HG02938 (cell line): ENCODE measurements around the gene FRMPD4.
A peak's percentile ranks its signal among the peaks of the same experiment; 100 is the strongest.
"Not testable (repeated sequence)": the region's sequence is repeated elsewhere in the genome, so short reads cannot be mapped to it uniquely, and the experiment has no call there.

ENCODE experiments used
- ATAC-seq: cut with Tn5 transposase; IDR thresholded peaks from one replicate; pipeline ENCODE4 v1.9.1; 2021; ENCODE audit warnings: mild to moderate bottlenecking, moderate library complexity; ENCODE audit not compliant: unreplicated experiment

FRMPD4 gene

DNA sequence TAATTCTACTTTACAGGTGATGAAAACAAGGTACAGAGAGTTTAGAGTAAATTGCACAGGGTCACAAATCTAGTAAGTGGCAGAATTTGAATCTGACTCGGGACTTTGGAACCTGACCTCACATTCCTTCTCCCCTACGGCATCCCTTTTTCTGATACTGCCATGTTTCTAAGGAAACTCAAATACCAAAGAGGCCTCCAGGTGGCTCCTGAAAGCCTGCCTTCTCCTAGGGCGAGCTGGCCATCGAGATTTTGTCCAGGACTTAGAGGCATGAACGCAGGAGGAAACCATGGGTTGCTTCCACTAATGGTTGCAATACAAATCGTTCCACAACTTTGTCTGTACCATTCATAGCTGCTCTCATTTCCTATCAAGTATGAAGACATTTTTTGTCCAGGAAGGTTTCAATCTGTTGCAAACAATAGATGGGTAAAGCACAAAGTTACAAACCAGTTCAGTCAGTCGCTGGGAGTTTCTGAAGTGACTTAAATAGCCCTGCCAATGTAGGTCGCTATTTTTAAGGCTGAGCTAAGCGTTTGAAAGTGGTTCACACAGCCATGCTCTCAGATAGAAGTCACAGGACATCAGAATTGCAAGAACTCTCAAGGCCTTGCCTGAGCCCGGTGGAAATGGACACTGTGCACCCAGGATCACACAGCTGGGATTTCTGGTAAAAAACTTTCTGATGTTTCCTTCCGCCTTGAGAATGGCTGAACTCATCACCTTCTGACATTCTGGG lies 356.3 kb downstream of the FRMPD4 start:
- no peak for ATAC-seq

DNA sequence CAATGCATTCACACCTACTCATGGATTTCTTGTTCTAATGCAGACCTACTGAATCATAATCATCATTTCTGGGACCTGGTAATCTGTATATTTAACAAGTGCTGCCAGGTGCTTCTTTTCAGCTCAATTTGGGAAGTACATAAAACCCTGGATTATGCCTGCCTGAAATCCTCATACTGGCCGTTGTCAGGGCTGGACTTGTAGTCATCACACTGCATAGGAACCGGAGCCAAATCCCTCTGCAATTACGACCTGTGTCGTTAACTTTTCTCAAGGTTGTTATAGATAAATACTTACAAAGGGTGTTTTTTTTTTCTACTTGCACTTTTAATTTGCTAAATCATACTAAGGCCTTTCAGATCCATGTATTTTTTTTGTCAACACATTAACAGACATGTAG lies 358.1 kb downstream of the FRMPD4 start:
- ATAC-seq = no peak

DNA sequence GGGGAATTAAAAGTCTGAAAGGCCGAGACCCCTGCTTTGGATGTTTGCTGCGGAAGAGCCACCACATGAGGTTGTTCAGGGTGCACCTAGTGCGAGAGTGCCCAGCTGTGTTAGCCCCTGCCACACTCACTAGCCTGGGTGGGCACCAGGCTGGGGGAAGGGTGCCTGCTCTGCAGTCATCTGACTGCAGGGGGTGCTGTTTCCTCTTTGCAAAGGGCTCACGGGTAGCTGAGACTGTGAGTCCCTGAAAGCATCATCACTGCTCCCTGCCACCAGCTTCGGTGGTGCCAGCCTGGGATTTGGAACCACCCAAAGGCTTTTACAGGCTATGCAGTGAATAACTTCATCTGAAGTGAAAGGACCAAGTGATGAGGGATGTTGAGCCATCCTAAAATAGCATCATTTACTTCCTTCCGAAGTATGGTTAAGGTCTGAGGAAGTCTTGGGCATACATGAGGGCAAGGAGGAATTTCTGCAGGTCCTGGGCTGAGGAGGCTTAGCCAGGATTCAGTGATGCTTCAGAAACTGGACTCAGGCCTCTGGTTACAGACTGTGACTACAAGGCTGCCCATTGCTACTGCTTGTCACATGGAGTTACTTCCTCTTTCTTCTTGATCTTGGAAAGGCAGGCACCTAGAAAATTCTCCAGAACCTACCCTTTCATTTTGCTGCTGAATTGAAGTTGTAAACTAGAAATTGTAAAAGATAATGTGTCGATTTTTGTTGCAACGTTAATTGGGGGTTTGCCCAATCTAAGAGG lies 359.7 kb downstream of the FRMPD4 start:
- ATAC-seq = no peak

DNA sequence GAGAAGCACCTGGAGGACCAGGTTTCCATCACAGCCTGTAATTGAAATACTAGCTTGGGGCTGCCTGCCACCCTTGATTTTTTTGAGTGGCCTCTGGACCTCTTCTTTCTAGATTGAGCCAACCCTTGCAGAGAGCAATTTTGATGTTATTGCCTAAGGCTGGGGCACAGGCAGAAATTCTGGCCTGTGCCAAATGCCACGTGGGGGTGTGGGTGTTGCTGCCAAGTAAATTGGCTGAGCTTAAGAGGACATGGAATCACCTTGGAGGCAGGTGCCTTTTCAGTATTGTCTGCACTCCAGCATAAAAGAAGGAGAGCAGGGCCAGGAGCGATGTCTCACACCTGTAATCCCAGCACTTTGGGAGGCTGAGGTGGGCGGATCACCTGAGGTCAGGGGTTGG lies 366.9 kb downstream of the FRMPD4 start:
- no peak for ATAC-seq

DNA sequence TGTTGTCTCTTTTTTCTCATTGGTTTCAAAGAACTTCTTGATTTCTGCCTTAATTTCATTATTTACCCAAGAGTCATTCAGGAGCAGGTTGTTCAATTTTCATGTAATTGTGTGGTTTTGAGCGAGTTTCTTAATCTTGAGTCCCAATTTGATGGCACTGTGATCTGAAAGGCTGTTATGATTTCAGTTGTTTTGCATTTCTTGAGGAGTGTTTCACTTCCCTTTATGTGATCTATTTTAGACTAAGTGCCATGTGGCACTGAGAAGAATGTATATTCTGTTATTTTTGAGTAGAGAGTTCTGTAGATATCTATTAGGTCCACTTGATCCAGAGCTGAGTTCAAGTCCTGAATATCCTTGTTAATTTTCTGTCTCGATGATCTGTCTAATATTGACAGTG lies 377.1 kb downstream of the FRMPD4 start:
- peak; percentile 83 for ATAC-seq

GRCh38 chrX:12526306-12526705 lies 388.0 kb downstream of the FRMPD4 start:
- no peak for ATAC-seq

DNA sequence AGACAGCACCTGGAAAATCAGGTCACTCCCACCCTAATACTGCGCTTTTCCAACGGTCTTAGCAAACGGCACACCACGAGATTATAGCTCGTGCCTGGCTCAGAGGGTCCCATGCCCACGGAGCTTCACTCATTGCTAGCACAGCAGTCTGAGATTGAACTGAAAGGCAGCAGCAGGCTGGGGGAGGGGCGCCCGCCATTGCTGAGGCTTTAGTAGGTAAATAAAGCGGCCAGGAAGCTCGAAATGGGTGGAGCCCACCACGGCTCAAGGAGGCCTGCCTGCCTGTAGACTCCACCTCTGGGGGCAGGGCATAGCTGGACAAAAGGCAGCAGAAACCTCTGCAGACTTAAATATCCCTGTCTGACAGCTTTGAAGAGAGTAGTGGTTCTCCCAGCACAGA lies 399.8 kb downstream of the FRMPD4 start:
- ATAC-seq = not testable (repeated sequence)

GRCh38 chrX:12542251-12542650 lies 404.0 kb downstream of the FRMPD4 start:
- not testable (repeated sequence) for ATAC-seq

DNA sequence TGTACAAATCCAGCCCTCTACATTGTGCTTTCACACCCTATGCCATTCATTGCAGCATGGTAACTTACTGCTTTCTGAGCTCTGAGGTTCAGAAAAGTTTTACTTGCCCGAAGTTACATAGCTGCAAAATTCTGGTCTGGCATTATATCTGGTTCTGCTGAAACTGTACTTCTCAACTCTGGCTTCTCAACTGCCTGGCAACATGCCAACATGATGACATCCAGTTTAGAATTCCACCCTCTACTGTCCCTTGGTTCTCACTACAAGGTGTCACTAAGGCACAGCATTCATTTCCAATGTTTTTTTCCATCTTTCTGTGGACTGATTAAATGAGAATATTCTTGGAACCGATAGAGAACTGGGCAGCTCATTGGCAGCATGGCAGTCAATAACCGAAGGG lies 410.1 kb downstream of the FRMPD4 start:
- no peak for ATAC-seq

GRCh38 chrX:12548746-12549145 lies 410.5 kb downstream of the FRMPD4 start:
- ATAC-seq = no peak

DNA sequence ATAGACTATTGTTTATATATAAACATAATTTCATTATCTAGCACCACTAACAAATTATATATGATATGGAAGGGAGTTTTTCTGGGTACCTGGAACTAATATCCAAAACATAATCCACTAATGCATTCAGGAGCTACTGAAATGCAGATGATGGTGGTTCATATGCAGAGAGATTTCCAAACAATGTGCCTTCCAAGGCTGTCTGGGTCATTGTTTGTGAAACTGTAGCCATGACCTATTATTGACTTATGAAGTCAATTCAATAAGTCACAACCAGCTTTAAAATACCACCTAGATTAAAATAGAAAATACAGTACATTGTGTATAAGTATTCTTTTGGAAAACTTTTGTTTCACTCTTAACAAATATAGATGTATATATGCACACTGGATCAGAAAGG lies 415.9 kb downstream of the FRMPD4 start:
- ATAC-seq = no peak

GRCh38 chrX:12563121-12563520 lies 424.8 kb downstream of the FRMPD4 start:
- ATAC-seq = no peak

DNA sequence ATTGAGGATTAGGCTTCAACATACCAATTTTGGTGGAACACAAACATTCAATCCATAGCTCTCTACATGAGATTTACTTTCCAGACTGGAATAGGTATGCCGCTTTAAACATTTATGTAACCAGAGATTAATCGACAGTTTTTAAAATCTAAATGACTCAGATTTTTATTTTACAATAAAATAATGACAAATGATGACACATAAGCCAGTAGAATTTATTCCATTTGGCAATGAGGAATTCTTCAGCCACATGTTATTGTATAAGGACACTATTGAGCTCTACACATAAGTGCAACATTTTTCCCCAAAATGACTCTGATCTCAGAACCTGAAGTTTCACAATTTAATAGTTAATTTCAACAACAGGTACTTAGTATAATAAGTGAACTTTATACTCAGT lies 425.9 kb downstream of the FRMPD4 start:
- no peak for ATAC-seq

DNA sequence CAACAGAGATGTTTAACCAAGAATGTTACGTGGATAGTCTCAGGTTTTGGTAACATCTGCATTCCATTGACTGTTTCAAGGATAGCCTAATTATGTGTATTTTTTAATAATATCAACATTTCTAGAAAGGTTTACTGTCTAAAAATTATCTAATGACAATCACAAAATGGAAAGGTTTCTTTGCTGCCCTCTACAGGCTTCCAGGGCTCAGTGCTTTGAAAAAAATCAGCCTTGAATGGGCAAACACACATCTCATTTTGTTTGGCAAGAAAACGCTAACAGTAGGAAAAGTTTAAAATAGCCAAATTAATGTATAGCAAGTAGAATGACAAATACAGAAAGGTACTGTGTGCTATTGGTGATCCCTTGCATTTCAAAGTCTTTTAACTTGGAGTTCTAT lies 429.6 kb downstream of the FRMPD4 start:
- no peak for ATAC-seq

DNA sequence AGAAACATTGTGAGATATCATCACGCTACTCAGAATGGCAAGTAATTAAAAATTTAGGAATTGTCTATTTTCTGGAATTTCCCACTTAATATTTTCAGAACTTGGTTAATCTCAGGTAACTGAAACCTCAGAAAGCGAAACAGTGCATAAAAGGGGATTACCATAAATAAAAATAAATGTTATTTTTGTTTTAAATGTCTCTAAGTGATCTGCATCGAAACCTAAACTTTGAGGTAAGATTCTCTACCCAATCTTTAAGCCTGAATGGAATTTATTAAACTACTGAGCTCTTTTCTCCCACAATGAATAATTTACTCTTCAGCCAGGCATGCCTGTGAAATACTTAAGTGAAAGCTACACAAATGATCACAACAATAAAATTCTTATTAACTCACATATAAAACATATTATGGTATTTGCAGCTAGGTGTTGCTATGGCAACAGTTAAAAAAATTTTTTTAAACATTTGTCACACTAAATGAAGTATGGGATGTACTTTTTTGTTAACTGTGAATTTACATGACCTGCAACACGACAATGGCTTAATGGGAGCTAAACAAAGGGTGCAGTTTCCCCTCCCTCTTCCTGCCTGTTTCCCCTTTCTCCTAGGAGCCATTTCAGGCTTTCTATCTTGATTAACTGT lies 432.7 kb downstream of the FRMPD4 start:
- peak; percentile 44 for ATAC-seq

DNA sequence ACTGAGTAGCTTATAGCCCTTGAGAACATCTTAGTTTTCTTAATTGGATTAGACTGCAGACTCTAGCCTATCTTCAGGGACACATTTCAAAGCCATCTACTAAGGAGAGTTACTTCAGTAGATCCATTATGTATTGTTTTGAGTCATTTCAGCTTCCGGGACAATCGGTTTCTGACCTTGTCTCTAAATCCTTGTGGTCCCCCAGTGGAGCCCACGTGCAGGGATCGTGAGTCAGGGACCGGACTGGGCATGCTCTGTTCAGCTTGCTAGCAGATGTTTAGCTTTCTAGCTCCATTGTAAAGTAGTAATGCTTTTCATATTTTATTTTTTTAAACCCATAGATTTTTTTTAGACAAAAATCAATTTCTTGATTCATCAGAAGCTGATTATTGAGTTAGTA lies 441.0 kb downstream of the FRMPD4 start:
- ATAC-seq = no peak

- no peak for ATAC-seq
Observed at GRCh38 chrX:12580548-12580947, 442.3 kb downstream of the FRMPD4 start.

- no peak for ATAC-seq
Observed at GRCh38 chrX:12581546-12581945, 443.3 kb downstream of the FRMPD4 start.

DNA sequence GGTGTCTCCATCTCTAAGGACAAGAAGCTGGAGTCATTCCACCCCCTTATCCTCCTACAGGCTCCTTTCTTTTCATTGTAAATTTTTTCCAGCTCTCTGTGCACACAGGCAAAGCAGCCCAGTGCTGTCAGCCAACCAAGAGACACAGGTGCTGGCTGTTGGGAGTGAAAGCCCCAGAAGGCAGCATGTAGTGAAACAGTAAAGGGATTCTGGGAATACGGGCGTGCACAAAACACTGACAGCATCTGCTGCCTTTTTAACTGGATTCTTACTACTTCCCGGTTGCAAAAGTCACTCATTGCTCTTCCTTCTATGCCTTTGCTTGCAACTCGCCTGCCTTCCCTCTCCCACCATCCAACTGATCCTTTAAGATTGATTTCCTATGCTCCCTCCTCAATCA lies 444.4 kb downstream of the FRMPD4 start:
- no peak for ATAC-seq

DNA sequence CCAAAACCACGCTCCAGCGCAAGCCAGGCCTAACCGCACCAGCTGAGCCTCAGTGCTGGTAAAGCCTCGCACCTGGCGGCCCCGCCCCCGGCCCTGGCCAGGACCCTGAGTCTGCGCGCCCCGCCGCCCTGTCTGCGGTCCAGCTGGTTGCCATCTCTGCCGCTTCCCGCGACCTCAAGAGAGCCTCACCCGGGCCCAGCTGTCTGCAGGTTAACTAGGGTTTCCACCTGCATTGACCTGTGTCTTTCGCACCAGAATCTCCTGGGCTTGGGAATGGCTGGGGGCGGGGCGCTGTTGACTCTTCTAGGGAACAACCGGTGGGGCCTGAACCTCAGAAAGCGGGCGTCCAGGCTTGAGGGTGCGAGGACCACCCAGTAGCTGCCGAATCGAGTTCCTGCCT lies 445.3 kb downstream of the FRMPD4 start:
- ATAC-seq = no peak

DNA sequence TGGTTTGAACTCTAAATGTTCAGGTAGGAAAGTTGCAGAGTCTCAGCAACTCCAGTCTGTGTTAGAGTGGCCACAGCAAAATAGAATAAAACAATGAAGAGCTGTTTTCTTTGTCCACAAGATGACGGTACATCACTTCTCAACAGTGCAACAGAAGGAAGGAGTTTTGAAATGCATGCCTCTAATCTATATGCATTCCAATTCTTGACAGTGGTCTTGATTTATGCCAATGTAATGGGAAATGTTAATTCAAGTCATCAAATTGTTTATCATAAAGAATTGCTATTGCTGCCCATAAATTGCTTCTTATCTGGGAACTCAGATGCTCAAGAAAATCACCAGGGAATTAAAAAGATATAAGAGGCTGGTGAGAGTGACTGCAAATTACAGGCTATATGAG lies 457.4 kb downstream of the FRMPD4 start:
- ATAC-seq = no peak

DNA sequence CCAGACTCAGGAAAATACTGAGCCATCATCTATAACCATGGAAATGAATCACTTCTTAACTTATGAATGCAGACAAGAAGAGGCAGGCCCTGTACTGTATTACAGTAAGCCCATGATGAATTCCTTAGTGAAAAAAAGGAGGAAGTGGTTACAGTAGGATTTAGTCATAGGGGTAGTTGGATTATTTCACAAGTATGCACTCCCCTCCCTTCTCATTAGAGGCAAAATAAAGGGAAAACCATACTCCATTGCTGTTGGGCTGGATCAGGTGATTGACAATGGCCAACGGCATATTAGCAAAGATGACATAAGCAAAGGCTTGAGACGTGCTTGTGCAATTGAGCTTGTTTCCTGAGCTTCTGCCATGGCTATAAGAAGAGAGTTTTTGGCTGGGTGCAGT lies 471.8 kb downstream of the FRMPD4 start:
- ATAC-seq = no peak
